OCI-LY1 (cell line): ENCODE measurements around the gene POMP.

Experiments used
- EZH2 ChIP-seq: fragments of 200-600 bp; sonication (generic), shearing (Covaris generic); IDR thresholded peaks from 2 replicates; pipeline ENCODE4 v1.8.0; 2017; ENCODE audit warnings: borderline replicate concordance, mixed run types, mild to moderate bottlenecking, antibody characterized with exemption, low read length, moderate library complexity, mixed read lengths
- TF ChIP-seq, protein P1 (sequence below): fragments of 200-600 bp; sonication (generic), shearing (Covaris generic); IDR thresholded peaks from 2 replicates; pipeline ENCODE4 v1.5.1; 2017; ENCODE audit warnings: mild to moderate bottlenecking, antibody characterized with exemption, low read length, moderate library complexity, mixed read lengths

- TF ChIP-seq, protein P1, sequence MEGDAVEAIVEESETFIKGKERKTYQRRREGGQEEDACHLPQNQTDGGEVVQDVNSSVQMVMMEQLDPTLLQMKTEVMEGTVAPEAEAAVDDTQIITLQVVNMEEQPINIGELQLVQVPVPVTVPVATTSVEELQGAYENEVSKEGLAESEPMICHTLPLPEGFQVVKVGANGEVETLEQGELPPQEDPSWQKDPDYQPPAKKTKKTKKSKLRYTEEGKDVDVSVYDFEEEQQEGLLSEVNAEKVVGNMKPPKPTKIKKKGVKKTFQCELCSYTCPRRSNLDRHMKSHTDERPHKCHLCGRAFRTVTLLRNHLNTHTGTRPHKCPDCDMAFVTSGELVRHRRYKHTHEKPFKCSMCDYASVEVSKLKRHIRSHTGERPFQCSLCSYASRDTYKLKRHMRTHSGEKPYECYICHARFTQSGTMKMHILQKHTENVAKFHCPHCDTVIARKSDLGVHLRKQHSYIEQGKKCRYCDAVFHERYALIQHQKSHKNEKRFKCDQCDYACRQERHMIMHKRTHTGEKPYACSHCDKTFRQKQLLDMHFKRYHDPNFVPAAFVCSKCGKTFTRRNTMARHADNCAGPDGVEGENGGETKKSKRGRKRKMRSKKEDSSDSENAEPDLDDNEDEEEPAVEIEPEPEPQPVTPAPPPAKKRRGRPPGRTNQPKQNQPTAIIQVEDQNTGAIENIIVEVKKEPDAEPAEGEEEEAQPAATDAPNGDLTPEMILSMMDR: no peak
- TF ChIP-seq EZH2: no peak
Measured at GRCh38 chr13:28653111-28653510, 5.8 kb upstream of the POMP start.
